Raji (cell line): Measurements from ENCODE around the gene MGLL.

ENCODE experiments used
- POLR2A ChIP-seq: IDR thresholded peaks from 2 replicates; pipeline ENCODE4 v1.6.1; 2011; ENCODE audit warnings: low read depth, low read length, control low read depth; ENCODE audit not compliant: insufficient read depth

Gene MGLL

DNA sequence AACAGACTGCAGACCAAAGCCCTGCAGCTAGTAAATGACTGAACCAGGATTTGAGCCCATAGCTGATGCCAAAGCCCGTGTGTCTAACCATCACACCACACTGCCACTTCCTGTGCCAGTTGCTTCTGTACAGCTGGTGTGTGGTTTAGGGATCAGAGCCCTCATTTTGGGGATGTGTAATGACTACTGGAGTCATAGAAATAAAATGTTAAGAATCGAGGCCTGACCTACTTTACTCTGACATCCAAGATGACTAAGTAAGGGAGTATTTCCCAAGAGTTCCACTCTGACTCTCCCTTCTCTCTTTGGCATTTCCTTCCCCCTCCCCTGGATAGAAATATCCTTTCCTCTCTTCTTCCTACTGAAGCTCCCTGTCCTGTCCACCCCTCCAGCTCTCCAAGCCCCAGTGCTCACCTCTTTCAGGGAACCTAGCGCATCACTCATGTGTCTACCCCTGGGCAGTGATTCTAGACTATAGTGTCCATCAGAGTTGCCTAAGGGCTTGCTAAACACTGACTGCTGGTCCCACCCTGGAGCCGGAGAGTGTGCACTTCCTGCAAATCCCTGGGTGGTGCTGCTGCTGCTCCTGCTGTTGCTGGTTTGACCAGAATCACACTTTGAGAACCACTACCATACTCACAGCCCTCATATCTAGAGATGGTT lies 53.8 kb downstream of the MGLL start:
- no peak for TF ChIP-seq POLR2A

DNA sequence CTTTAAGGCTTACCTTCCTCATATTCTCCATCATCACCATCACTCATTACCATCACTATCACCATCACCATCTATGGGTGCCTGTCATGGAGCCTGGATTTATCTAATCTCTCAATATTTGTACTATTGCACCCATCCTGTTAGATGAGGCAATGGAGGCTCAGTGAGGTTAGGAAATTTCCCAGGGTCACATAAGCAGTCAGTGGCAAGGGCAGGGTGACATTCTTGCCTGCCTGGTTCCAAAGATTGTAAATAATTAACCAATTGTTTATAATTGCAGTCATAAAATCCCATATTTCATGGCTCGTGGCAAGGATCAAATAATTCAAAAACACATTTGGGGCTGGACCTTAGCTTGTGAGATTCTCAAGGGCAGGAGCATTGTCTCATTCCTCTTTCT lies 55.2 kb downstream of the MGLL start:
- no peak for TF ChIP-seq POLR2A

DNA sequence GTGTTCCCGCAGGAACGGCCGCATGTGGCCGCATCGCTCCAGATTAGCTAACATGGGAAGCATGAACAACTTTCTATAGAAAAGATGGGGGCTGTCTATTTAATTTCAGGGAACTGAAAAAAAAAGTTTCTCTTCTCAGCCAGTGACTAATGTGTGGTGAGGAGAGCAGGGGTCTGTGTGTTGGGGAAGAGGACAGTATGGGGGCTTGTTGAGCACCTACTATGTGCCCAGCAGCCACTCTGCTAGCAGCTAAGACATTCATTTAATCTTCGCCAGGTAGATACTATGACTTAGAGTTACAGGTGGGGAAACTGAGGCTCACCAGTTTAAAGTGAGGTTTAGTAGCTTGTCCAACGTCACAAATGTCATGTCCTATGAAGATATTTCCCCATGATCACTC lies 56.6 kb downstream of the MGLL start:
- no peak for TF ChIP-seq POLR2A

DNA sequence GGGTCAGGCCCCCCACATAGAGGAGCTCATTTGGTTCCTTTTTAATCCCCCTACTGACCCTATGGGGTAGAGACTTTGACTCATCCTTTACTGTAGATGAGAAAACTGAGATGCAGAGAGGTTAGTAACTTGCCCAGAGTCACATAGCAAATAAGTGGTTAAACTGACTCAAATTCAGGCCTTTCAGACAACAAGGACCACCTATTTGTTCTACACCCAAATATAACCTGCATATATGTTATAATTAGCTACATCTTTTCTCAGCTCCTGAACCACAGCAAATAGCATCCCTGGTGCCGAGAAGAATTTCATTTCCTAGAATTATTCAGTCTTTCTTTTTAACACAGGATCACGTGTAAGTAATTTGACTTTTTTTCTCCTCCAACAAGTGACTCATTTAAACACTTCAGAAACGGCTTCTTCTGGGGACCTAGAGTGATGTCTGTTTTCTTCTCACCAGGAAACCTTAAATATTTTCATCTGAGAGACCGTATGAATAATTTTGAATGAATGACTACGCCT lies 57.4 kb downstream of the MGLL start:
- TF ChIP-seq POLR2A: no peak

DNA sequence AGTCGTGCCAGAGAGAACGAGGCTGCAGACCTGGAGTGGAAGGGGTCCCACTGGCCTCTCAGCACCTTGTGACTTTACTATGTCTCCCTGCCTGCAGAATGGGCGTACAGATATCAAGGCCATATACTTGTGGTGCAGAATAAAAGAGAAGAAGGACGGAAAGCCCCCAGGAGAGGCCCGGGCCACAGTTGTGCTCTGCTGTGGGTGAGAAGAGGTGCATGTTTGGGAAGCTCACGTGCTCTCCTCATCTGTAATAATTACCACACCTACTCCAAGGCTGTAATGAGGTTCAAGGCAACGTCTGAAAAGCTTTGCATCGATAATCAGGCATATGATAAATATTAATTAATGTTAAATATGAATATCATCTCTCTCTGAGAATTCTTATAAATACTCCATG lies 58.0 kb downstream of the MGLL start:
- no peak for TF ChIP-seq POLR2A

DNA sequence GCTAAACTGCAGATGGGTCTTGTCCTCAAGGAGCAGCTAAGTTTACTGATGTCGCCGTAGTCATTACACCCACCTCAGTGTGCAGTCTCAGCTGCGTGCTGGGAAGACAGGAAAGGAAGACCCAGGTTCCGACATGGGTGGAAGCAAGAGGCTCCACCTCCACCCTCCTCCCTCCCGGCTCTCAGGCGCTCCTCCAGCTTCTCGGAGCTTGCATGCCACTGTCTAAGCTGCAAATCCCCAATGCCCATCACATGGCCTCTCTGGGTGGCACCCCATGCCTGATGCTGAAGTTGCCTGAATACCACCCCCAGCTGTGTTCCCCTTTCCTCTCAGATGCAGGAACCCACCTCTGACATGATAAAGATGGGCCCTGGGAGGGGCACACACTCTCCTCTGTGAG lies 58.5 kb downstream of the MGLL start:
- no peak for TF ChIP-seq POLR2A

DNA sequence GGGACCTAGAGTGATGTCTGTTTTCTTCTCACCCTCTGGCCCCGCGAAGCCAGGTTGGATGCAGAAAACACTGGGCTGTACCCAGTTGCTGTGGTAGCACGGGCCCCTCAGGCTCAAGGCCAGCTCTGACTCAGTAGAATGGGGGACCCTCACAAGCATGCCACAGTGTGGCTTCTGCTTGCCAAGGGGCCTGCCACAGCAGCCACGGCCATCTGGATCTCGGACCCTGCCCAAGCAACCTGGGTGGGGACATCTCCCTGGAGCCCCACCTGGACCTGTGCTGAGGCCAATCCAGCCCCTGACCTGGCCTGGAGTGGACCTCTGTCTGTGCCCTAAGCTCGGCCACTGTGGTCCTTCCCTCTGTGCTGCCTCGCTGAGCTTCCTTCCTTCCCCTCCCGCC lies 59.0 kb downstream of the MGLL start:
- no peak for TF ChIP-seq POLR2A

DNA sequence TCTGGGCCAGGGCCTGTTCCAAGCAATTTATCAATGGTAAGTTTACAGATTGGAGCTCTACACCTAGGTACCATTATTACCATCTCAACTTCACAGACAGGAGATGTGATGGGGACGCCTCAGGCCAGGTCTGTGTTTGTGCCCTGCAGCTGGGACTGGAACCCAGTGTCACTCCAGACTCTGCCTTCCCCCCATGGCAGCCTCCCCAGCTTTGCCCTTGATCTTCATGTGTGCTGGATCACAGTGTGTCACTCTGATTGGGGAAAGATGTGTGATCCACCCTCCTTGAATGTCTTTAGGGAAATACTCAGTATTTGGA lies 59.6 kb downstream of the MGLL start:
- no peak for TF ChIP-seq POLR2A

DNA sequence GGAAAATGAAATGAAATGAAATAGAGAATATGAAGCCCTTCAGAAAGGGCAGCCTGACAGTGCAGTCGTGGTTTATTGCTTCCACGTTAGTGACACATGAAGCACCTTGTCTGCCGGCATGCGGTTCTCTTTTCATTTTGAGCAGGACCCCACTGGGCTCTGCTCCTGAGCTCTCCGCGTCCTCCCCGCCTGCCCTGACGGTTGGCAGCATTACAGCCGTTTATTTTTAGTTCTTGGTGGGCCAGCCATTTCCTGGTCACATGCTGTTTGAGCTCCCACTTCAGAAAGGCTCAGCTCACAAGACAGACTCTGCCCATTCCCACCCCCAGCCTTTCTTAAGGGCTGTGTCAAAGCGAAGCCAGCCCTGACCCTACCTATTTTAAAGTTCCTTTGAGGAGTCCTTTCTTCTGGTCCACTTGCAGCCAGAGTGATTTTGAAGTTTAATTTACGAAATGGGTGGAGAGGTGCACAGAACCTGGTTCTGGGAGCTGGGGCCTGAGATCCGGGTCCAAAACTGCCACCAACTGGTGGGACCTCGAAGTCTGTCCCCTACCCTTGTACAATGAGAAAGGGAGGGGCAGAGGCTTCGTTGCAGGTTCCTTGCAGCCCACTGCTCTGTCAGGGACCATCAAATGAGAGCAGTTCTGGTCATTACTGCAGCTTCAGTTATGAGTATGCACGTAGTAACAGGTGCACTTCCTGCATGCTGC lies 60.1 kb downstream of the MGLL start:
- TF ChIP-seq POLR2A: no peak

DNA sequence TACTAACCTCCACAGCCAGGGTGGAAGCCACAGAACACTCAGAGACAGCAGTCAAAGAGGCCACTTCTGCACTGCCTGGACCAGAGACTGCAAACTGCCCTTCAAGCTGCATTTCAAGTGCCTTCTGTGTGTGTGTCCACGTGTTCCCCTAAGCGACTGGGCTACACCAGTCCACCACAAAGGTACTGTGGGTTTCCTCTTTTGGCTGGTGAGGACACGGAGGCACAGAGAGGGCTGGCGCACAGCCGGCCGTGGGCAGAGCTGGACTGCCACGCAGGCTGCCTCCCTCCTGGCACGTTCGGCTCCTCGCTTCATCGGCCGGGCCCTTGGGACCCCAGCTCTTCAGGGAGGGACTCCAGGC lies 60.9 kb downstream of the MGLL start:
- no peak for TF ChIP-seq POLR2A

DNA sequence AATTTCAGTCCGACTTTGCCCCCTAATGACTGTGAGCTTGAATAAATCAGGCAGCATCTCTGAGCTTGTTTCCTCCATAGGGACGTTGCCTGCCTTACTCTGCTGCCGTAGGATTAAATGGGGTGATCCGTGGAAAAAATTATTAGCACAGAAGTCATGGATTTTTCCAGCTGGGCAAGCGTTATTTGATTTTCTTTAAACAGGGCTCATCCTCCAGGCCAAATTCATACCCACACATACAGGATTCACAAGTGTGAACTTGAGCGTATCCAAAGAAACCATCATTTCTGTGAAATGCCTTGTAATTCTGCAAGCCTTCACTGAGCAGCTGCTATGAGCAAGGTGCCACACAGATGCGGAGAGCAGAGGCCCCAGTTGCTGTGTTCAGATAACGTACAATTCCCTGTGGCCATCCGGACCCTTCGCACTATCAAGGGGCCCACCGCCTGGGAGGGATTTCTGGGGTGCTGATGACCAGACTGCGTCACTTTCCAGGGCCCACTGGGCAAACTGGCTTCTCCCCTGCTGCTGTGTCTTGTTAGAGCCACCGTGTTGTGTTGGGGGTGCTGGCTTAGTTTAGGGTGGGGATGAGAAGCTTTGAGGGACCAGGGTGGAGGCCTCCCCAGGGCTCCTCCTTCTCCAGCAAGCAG lies 61.4 kb downstream of the MGLL start:
- TF ChIP-seq POLR2A: no peak

DNA sequence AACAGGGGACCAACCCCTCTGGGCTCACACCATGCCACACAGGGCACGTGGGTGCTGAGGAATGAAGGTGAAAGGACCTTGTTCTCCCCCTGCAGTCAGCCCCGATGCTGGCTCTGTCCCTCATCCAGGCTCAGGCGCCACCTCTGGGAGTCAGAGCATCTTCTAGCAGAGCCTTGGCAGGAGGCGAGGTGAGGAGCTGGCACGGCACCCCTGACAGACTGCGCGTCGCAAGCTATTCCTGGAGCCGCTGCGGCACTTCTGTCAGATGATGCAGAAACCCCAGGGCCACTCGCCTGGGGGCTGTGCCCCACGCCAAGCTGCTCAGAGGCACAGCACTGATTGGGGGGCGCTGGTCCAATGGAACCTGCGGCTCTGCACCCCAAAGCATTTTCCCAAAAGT lies 62.0 kb downstream of the MGLL start:
- TF ChIP-seq POLR2A: no peak

DNA sequence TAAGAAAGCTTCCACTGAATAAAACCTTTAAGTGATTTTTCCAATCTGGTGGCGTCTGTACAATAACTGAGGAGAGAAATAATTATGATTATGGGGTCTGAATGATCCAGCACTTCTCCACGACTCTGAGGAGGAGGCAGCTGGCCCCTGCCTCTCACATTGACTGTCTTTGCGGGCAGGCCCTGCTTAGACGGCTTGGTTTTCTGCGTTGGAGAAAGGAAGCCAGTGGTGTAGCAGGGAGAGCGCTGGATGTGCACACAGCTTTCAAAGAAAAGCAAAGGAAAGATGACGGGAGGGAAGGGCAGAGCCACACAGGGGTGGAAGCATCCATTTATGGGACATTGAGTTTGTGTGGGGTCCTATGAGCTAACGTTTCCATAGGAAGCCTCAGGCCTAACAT lies 62.5 kb downstream of the MGLL start:
- no peak for TF ChIP-seq POLR2A

DNA sequence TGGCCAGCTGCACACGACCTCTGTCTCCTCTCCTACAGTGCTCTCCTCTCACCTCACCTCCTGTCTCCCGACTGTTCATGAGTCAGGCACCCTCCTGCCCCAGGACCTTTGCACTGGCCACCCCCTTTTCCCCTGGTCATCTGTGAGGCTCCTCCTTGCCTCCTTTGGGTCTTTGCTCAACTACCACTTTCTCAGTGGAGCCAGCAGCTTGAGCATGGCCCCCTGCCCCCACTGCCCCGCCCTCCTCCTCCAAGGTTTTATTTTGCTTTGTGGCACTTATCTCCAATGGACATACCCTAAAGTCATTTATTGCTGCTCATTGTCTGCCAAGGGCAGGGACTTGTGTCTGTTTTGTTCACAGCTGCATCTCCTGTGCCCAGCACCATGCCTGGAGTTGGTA lies 64.3 kb downstream of the MGLL start:
- no peak for TF ChIP-seq POLR2A

DNA sequence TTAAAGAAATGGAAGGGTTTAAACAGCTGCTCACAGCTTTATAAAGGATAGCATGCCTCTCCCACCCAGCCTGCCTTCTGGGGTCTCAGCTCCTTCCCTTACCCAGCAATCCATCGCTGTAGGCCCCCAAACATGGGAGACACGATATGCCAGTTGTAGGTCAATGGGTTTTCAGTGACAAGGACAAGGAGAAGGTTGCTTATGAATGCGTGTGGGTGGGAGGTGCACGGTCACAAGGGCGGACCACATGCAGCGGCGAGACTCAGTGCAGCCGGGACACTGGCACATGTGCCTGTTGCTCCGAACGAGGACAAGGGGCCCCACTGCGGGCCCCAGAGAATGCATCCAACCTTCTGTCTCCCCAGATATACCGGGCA lies 67.0 kb downstream of the MGLL start:
- no peak for TF ChIP-seq POLR2A
